ENCODE data around the gene NT5DC1. TPM values are rescaled to one million over a fixed set of nuclear protein-coding genes. Genes with fewer than 3 reads are reported as not detected.

NT5DC1 gene
- total RNA-seq, 2 experiments from 2014 or later, result 20.5 to 58.8 TPM

DNA sequence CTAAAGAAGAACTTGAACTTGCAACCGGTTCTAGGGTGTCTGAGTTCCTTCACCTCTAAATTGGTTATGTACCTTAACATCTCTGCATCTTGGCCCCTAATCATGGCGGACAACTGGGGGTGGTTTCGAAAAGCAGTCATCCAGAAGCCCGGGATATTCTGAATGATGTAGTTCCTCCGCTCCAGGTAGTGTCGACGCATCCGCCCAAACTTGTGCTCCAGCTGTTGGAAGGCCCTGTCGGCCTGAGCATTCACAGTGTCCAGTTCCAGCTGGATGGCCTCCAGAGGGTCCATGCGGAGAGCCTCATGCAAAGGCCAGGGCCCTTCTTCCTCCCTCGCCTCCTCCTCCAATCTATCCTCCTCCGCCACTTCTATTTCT lies 178.2 kb downstream of the NT5DC1 start:
- POLR2A ChIA-PET, result interaction anchor here (0.9 to 3.4 kb wide), 3 partner anchors 10 to 292 kb away, joined by 4 to 16 read pairs (median 5); partner anchors contain the start of gene RWDD1
- H3K4me2 ChIP-seq (ENCODE audit: low read length), result peak overlapping the region; percentile 93
- peaks cover 58% of the 10 kb centered on the region for H3K79me2 ChIP-seq (ENCODE audit: insufficient read depth, low read depth, low read length)
- intact Hi-C loops (cut with micrococcal nuclease; ENCODE audit: unreplicated experiment), result loop anchor here (2.0 to 10.0 kb wide), 2 partner anchors 24 to 386 kb away; partner anchors contain the start of genes TSPYL4 and ZUP1
- H2AFZ ChIP-seq (ENCODE audit: low read length), result no peak overlapping the region; the same call in 1 of the 2 replicates
- TF ChIP-seq, protein P1, sequence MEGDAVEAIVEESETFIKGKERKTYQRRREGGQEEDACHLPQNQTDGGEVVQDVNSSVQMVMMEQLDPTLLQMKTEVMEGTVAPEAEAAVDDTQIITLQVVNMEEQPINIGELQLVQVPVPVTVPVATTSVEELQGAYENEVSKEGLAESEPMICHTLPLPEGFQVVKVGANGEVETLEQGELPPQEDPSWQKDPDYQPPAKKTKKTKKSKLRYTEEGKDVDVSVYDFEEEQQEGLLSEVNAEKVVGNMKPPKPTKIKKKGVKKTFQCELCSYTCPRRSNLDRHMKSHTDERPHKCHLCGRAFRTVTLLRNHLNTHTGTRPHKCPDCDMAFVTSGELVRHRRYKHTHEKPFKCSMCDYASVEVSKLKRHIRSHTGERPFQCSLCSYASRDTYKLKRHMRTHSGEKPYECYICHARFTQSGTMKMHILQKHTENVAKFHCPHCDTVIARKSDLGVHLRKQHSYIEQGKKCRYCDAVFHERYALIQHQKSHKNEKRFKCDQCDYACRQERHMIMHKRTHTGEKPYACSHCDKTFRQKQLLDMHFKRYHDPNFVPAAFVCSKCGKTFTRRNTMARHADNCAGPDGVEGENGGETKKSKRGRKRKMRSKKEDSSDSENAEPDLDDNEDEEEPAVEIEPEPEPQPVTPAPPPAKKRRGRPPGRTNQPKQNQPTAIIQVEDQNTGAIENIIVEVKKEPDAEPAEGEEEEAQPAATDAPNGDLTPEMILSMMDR (conservative IDR thresholded peaks at IDR 0.05; ENCODE audit: low read length), result no peak
- no peak for TF ChIP-seq EZH2phosphoT487 (IDR thresholded peaks at IDR 0.05; ENCODE audit: borderline replicate concordance, low read depth, low read length)
- H3K4me1 ChIP-seq (ENCODE audit: insufficient read depth, low read length, poor library complexity, severe bottlenecking), result peaks cover 68% of the 10 kb centered on the region
- BruUV-seq (replicated peaks), result no TSS peak
- CTCF ChIA-PET (ENCODE audit: unreplicated experiment), result interaction anchor here (1.2 kb wide), 1 partner anchor 293 kb away, joined by 3 read pairs; no protein-coding TSS in a partner anchor
- H3K9me2 ChIP-seq (ENCODE audit: insufficient read depth, low read length), result no peaks in the 10 kb centered on the region
- peaks cover 37% of the 10 kb centered on the region for H4K20me1 ChIP-seq (ENCODE audit: insufficient read depth, low read length)
- H3K36me3 ChIP-seq (ENCODE audit: insufficient read depth, low read length), result peaks cover 47% of the 10 kb centered on the region
- DNase-seq (ENCODE audit: low spot score), result no peak
- H3K27ac ChIP-seq (ENCODE audit: low read depth, low read length, poor library complexity, severe bottlenecking), result peak overlapping the region; percentile 78
- peak overlapping the region; percentile 86 for H3K4me3 ChIP-seq (ENCODE audit: low read depth, low read length, poor library complexity, severe bottlenecking)
- no peaks in the 10 kb centered on the region for H3K9me3 ChIP-seq (ENCODE audit: low read length)

DNA sequence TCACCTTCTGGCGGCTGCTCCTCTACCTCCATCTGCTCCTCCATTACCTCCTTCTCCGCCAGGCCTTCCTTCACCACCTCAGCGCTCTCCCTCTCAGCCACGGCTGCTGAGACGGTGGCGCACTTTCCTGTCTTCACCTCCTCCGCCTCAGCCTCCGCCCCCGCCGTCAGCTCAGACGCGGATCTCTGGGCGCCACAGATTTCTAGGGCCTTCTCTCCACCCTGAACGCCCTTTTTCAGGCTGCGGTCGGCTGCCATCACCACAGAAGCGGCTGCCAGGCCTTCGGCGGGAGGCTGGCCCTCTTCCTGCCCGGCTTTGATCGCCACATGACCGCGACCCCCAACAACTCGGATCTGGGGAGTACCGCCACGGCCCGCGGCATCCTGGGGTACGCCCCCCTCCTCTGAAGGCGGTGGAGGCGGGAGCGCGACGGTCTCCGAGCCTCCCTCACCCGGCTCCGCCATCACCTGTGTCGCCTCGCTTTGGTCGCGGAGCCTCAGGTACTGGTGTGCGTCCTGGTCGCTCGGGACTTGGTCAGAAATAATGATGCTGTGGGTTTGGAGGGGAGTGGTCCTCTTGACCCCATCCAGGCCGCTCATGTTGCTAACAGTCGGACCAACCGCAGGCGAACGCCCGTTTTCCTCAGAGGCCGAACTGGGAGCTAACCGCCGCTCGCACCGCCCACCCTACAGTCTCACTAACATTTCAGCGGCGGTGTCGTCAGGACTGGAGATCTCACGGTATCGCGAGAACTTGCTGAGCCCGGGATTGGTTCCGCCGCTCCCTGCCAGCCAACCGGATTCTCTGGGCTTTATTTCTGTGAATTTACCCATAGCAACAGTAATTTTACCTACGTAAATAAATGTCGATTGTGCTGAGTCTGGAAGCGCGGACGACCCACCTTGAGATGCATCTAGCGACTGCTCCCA lies 178.8 kb downstream of the NT5DC1 start, which contains the start of gene TSPYL1:
Gene TSPYL1, minus strand, starts transcription at position 699 of the 929 bp plus-strand sequence. Its CDS starts 100 bp downstream, at position 599.
- CTCF ChIA-PET (ENCODE audit: unreplicated experiment), result interaction anchor here (0.6 to 1.2 kb wide), 2 partner anchors 289 to 293 kb away, joined by 3 read pairs; no protein-coding TSS in a partner anchor
- POLR2A ChIA-PET, result interaction anchor here (0.9 to 3.4 kb wide), 9 partner anchors 10 to 293 kb away, joined by 3 to 16 read pairs (median 5); partner anchors contain the start of genes RWDD1 and TSPYL4
- peak; percentile 97 for DNase-seq (ENCODE audit: low spot score)

More for the DNA sequence above, 178.8 kb downstream of the NT5DC1 start, which contains the start of gene TSPYL1:
- no TSS peak for BruUV-seq (replicated peaks)
- Histone ChIP-seq H3K4me2 (ENCODE audit: low read length) (peak within 1 kb of the TSS; percentile 93), H2AFZ (ENCODE audit: low read length) (peak within 1 kb of the TSS; percentile 76), H3K79me2 (ENCODE audit: insufficient read depth, low read depth, low read length) (peaks cover 54% of the 10 kb centered on the region), H3K4me1 (ENCODE audit: insufficient read depth, low read length, poor library complexity, severe bottlenecking) (peaks cover 68% of the 10 kb centered on the region), H3K4me3 (ENCODE audit: low read depth, low read length, poor library complexity, severe bottlenecking) (peak within 1 kb of the TSS; percentile 86), H4K20me1 (ENCODE audit: insufficient read depth, low read length) (peaks cover 37% of the 10 kb centered on the region), H3K27ac (ENCODE audit: low read depth, low read length, poor library complexity, severe bottlenecking) (peak within 1 kb of the TSS; percentile 78), H3K36me3 (ENCODE audit: insufficient read depth, low read length) (peaks cover 41% of the 10 kb centered on the region), H3K9me3 (ENCODE audit: low read length) (no peaks in the 10 kb centered on the region), H3K9me2 (ENCODE audit: insufficient read depth, low read length) (no peaks in the 10 kb centered on the region)
- intact Hi-C loops (cut with micrococcal nuclease; ENCODE audit: unreplicated experiment), result loop anchor here (2.0 to 10.0 kb wide), 5 partner anchors 25 to 385 kb away; partner anchors contain the start of genes CALHM6, RWDD1, TSPYL4 and ZUP1
- no peak for TF ChIP-seq EZH2phosphoT487 (IDR thresholded peaks at IDR 0.05; ENCODE audit: borderline replicate concordance, low read depth, low read length)
- TF ChIP-seq, protein P1 (conservative IDR thresholded peaks at IDR 0.05; ENCODE audit: low read length), result peak; percentile 43
